HG02970 (cell line): ENCODE results near the gene SPAG16.

ENCODE experiments used
- ATAC-seq: cut with Tn5 transposase; IDR thresholded peaks from one replicate; pipeline ENCODE4 v1.9.1; 2021; ENCODE audit warnings: mild to moderate bottlenecking, moderate library complexity, moderate number of reproducible peaks; ENCODE audit not compliant: unreplicated experiment, low FRiP score

The SPAG16 gene

DNA sequence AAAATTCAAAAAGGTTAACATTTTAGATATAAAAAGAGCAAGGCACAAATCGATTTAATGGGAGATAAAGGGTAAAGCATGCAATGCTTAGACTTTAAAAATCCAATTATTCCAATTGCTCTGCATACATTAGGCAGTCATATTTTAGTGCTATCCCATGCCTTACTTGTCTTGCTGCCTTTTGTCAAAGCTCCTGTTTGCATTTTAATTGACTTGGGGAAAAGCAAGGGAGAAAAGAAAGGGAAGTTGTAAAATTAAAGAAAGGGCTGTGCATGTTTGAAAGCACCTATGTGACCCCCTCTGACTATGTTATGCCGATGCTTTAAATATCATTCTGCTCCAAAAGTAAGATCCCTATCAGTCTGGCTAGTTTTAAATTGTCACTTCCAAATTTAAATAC lies 932.9 kb downstream of the SPAG16 start:
- no peak for ATAC-seq

- ATAC-seq, result no peak
These were observed 933.3 kb downstream of the SPAG16 start for GRCh38 chr2:214217599-214217998.

DNA sequence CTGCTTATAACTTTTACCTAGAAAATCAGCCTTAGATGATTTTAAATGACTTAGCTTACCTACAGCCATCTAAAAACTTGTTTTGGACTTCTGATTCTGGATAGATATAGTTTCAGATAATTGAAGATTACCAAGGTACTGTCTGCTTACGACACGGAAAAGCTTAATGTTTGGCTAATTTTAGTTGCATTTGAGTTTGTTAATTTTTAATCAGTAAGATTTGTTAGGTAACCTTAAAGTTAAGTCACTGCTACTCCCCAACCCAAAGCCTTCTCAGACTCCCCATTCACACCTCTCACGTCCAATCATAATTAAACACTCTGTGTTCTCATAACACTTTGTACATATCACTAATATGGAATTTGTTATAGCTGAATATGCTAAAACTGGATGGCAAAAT lies 936.0 kb downstream of the SPAG16 start:
- no peak for ATAC-seq

- ATAC-seq, result no peak
These were observed 941.8 kb downstream of the SPAG16 start for GRCh38 chr2:214226061-214226460.

- no peak for ATAC-seq
These were observed 948.0 kb downstream of the SPAG16 start for GRCh38 chr2:214232271-214232670.

DNA sequence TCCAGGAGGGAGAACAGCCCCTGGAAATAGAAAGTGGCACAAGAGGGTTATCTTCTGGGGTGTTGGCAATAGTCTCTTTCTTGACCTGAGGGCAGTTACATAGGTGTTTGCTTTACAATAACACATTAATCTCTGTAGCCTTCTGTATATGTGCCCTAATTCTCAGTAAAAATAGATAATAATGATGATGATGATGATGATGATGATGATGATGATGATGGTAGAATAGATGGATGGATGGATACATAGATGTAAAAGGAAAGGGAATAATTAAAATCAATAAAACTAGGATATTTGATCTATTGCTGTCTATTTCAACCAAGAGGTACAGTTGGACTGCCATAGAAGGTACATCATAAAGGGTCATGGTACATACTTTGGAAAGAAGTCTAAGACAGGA lies 948.9 kb downstream of the SPAG16 start:
- ATAC-seq, result no peak

- ATAC-seq, result no peak
These were observed 958.5 kb downstream of the SPAG16 start for GRCh38 chr2:214242797-214243196.

DNA sequence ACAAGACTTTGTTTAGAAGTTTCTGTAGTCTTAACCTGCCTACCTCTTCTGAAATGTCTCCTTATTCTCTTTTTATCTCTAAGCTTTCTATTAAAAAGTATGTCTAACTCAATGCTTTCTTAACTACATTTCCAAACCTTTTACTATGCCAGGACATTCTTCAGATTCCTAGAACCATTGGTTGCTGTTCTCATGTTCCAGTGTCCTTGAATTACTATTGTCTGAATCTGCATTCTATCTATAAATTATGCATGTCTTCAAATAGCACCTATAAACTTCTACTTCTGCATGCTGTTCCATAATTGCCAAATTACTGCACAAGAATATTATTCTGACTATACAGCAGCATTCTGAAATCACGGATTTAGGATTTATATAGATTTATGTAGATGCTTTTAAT lies 960.6 kb downstream of the SPAG16 start:
- ATAC-seq, result no peak

DNA sequence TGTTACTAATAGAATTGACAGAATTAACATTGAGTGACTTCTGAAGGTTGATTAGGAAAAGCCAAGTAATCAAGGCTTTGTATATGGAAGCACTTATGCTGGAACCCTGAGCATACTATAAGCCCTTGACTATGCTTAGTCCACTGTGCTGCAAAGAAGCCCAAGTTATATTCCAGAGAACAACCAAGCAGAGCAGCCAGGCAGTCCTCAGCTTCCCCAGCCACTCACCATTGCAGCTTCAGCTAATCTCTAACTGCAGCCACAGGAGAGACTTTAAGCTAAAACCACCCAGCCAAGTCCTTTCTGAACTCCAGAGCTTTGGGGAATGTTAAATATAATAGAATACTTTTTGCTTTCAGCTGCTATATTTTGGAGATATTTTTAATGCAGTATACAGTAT lies 962.2 kb downstream of the SPAG16 start:
- no peak for ATAC-seq

DNA sequence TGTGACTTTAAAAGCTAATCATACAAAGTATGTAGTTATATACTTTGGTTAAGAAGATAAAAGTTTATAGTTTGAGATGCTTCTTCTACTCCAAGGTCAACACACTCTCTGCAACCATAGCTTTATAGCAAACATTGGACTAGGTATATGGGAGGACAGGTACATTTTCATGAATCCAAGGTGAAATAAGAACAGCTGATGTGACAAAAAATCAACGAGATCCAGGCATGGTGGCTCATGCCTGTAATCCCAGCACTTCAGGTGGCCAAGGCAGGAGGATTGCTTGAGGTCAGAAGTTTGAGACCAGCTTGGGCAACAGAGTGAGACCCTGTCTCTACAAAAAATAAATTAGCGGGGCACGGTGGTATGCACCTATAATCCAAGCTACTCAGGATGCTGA lies 963.3 kb downstream of the SPAG16 start:
- ATAC-seq, result no peak

- ATAC-seq, result no peak
These were observed 970.8 kb downstream of the SPAG16 start for GRCh38 chr2:214255046-214255445.

GRCh38 chr2:214261683-214262082 lies 977.4 kb downstream of the SPAG16 start:
- ATAC-seq, result no peak

- ATAC-seq, result no peak
These were observed 979.9 kb downstream of the SPAG16 start for GRCh38 chr2:214264171-214264570.

DNA sequence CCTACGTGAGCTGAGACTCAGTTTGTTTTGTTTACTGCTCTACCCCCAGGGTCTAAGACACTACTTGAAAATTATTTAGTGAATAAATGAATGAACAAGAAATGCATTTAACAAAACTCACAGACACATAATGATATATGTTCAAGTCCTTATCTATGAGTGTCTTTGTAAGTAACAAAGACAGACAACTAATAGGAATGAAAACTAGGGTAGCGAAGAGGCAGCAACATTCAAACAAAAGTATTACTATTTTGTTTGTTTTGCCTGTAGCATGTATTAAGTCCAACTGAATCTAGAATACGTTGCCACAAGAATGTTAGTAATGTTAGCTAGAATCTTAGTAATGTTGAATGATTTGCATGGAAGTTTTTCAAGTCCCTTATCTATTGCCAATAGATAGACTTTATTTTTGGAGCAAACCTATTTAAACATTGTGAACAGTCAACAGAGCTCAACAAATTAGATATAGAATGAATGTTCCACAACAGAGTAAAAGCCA lies 981.8 kb downstream of the SPAG16 start:
- no peak for ATAC-seq

DNA sequence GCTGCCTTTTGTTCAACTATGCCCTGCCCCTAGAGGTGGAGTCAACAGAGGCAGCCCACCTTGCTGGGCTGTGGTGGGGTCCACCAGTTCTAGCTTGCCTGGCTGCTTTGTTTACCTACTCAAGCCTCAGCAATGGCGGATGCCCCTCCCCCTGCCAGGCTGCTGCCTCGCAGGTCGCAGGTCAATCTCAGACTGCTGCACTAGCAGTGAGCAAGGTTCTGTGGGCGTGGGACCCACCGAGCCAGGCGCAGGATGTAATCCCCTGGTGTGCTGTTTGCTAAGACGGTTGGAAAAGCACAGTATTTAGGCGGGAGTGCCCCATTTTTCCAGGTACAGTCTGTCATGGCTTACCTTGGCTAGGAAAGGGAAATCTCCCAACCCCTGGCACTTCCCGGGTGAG lies 993.6 kb downstream of the SPAG16 start:
- no peak for ATAC-seq

DNA sequence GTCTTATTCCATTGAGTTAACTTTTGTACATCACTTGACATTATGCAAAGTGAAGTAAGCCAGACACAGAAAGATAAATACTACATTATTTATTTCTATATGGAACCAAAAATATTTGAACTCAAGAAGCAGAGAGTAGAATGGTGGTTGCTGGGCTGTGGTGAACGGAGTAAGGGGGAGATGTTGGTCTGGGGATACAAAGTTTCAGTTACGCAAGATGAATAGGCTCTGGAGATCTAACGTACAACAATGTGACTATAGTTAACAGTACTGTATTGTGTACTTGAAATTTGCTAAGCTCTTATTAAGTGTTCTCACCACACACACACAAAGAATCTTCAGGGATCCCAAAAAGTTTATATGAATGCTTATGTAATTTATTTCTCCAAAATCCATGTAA lies 1001.7 kb downstream of the SPAG16 start:
- no peak for ATAC-seq

DNA sequence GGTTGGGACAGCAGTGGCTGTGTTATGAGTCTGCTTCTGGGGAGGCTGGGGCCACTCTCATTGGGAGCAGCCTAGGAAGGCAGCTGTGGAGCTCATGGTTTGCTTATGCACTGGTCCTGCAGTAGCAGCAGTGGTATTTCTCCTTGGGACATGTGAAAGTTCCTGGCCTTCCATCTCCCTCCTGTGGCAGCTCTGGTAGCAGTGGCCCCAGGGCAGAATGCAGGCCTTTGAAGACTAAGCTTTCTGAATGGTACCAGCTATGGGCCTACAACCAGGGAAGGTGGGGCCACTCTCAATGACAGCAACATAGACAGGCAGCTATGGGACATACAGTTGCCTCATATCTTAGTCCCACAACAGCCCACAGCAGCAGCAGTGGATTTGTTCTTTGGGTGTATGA lies 1009.3 kb downstream of the SPAG16 start:
- ATAC-seq, result no peak

- ATAC-seq, result no peak
These were observed 1010.2 kb downstream of the SPAG16 start for GRCh38 chr2:214294426-214294825.

DNA sequence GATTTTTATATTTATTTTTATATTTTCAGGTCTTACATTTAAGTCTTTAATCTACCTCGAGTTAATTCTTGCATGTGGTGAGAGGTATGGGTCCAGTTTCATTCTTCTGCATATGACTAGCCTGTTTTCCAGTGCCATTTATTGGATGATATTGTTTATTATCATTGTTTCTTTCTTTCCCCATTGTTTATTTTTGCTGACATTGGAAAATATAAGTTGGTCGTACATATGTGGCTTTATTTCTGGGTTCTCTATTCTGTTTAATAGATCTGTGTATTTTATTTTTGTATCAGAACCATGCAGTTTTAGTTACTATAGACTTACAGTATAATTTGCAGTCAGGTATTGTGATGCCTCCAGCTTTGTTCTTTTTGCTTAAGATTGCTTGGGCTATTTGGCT lies 1013.2 kb downstream of the SPAG16 start:
- no peak for ATAC-seq

DNA sequence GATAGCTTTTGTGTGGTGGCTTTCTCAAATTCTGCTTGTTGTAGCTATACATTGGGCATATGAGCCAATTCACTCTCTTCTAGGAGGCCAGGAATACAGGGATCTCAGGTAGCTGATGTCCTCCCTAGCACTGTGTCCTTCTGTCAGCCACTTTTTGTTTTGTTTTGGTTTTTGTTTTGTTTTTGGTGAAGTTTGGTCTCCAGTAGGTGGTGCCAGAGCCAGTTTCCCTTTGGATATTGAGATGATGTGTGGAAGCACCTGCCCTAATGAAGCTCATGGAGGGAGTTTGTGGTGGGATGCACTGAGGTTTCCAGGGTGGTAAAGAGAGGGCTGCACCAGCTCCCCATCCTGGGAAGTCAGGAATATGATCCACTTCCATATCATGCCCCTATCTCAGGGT lies 1026.1 kb downstream of the SPAG16 start:
- ATAC-seq, result no peak

- ATAC-seq, result no peak
These were observed 1026.8 kb downstream of the SPAG16 start for GRCh38 chr2:214311031-214311533.

DNA sequence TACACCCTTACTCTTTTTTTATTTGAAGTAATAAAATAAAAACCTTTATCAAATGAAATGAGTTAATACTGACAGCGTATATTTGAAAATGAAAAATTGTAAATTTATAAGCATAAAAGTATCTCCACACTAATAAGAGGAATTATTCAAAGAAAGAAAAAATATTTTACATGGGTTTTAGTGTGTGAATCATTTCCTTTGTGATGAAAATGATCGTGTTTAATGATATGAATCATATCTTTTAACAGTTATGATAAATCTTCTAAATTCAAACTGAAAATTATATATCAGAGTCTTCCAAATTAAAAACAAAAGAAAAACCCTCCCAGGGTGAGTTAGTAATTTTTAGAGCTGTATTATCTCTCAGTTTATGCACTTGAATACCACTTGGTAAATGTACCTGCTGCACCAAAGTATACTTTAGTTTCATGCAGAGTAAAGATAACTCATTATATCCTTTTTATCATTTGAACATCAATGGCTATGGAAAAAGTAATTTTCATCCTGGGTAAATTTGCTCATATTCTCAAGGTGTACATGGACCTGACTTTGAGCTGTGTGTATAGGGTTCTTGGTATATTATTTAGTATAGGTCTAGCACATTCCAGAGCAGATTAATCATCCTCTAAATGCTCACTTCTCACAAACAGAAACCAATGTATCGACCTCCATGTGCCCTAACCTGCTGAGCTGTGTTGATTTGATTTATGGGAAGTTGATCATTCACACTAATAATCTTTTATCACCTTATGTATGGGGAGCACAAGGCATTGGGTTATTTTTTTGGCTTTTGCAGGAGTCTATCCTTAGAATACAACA lies 1027.9 kb downstream of the SPAG16 start:
- no peak for ATAC-seq
